ENCODE measurements around the gene SHF. TPM values are rescaled to one million over a fixed set of nuclear protein-coding genes. Genes with fewer than 3 reads are reported as not detected.
"Not testable (repeated sequence)": the region's sequence is repeated elsewhere in the genome, so short reads cannot be mapped to it uniquely, and the experiment has no call there.

Gene SHF
- total RNA-seq = 5.0 TPM
- long read RNA-seq, partial matches to known transcripts = 2 of 3 reads
- long read RNA-seq, other reads (novel, unspliced or antisense) = 1 of 3 reads

- intact Hi-C loops (cut with micrococcal nuclease) = no loop called here
- ATAC-seq (peak; percentile 83), DNase-seq (peak; percentile 78)
Observed at GRCh38 chr15:45187894-45188830, at the start of gene SHF. Gene SHF (minus strand): TSS chr15:45187966. CDS start chr15:45187951, 15 bp downstream.

- ATAC-seq; DNase-seq; intact Hi-C loops (cut with micrococcal nuclease): not testable (repeated sequence)
Observed at GRCh38 chr15:45236806-45237205, 49.0 kb upstream of the SHF start.

- ATAC-seq (no peak), DNase-seq (no peak)
- intact Hi-C loops (cut with micrococcal nuclease) = no loop called here
Observed at GRCh38 chr15:45234562-45235235, 46.9 kb upstream of the SHF start.

- ATAC-seq (peak; percentile 89), DNase-seq (no peak)
- intact Hi-C loops (cut with micrococcal nuclease) = no loop called here
Observed at GRCh38 chr15:45231864-45232562, 44.2 kb upstream of the SHF start.

- no peak for DNase-seq
- ATAC-seq = no peak
Observed at GRCh38 chr15:45231132-45231531, 43.4 kb upstream of the SHF start.

GRCh38 chr15:45230245-45230965, 42.6 kb upstream of the SHF start:
- DNase-seq (peak; percentile 33), ATAC-seq (peak; percentile 40)
- intact Hi-C loops (cut with micrococcal nuclease) = no loop called here

More at GRCh38 chr15:45231132-45231531, 43.4 kb upstream of the SHF start:
- intact Hi-C loops (cut with micrococcal nuclease) = no loop called here

- DNase-seq (no peak), ATAC-seq (no peak)
- intact Hi-C loops (cut with micrococcal nuclease) = no loop called here
Observed at GRCh38 chr15:45228931-45229330, 41.2 kb upstream of the SHF start.

GRCh38 chr15:45225506-45226273, 37.9 kb upstream of the SHF start:
- no peak for DNase-seq
- intact Hi-C loops (cut with micrococcal nuclease) = no loop called here
- ATAC-seq = no peak

GRCh38 chr15:45224621-45225217, 37.0 kb upstream of the SHF start:
- ATAC-seq = no peak
- intact Hi-C loops (cut with micrococcal nuclease) = no loop called here
- DNase-seq = no peak

- DNase-seq (no peak), ATAC-seq (no peak)
- intact Hi-C loops (cut with micrococcal nuclease) = no loop called here
Observed at GRCh38 chr15:45221967-45222366, 34.2 kb upstream of the SHF start.

- intact Hi-C loops (cut with micrococcal nuclease) = no loop called here
- ATAC-seq (no peak), DNase-seq (no peak)
Observed at GRCh38 chr15:45221053-45221599, 33.4 kb upstream of the SHF start.

- intact Hi-C loops (cut with micrococcal nuclease) = no loop called here
- no peak for DNase-seq
- ATAC-seq = no peak
Observed at GRCh38 chr15:45212493-45212892, 24.7 kb upstream of the SHF start.

- DNase-seq = no peak
- ATAC-seq = no peak
- intact Hi-C loops (cut with micrococcal nuclease) = no loop called here
Observed at GRCh38 chr15:45205192-45205591, 17.4 kb upstream of the SHF start.

GRCh38 chr15:45203182-45203581, 15.4 kb upstream of the SHF start:
- no peak for ATAC-seq
- intact Hi-C loops (cut with micrococcal nuclease) = loop anchor here (5.0 kb wide), 1 partner anchor 199 kb away; a partner anchor contains a TSS
- peak; percentile 44 for DNase-seq

GRCh38 chr15:45201869-45202268, 14.1 kb upstream of the SHF start:
- DNase-seq (no peak), ATAC-seq (no peak)
- intact Hi-C loops (cut with micrococcal nuclease) = loop anchor here (5.0 kb wide), 1 partner anchor 200 kb away; a partner anchor contains a TSS

GRCh38 chr15:45201557-45201859, 13.7 kb upstream of the SHF start:
- intact Hi-C loops (cut with micrococcal nuclease) = loop anchor here (5.0 kb wide), 1 partner anchor 201 kb away; a partner anchor contains a TSS
- no peak for DNase-seq
- no peak for ATAC-seq

GRCh38 chr15:45200799-45201556, 13.2 kb upstream of the SHF start:
- peak; percentile 58 for ATAC-seq

More at GRCh38 chr15:45200799-45201556, 13.2 kb upstream of the SHF start:
- DNase-seq = peak; percentile 85
- intact Hi-C loops (cut with micrococcal nuclease) = loop anchor here (1.0 to 5.0 kb wide), 2 partner anchors 78 to 201 kb away; a partner anchor contains a TSS

Measured in left ventricle myocardium superior (tissue), 1 donor.